Measurements from ENCODE around the gene DACH1. TPM values are rescaled to one million over a fixed set of nuclear protein-coding genes. Genes with fewer than 3 reads are reported as not detected.

The DACH1 gene
- total RNA-seq, 1 experiment from 2014 or later: 0.31 TPM

DNA sequence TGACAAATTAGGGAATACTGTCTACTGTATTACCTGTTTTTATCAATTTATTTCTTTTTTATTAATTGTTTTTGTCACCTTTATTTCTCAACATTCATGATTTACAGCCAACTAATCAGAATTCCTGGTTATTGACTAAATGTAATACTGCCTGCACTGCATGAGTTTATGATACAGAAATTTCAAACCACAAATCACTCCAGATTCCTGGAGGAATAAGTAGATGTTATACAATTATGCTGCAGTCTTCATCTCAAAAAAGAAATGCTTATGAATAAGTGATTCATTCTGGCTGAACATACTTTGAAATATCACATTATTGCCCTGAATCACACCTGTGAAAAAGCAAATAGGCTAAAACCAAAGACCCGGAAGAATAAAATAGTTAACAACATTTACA is 249.7 kb downstream of the DACH1 start:
- H3K4me1 Mint-ChIP-seq: peaks cover 14% of the 10 kb centered on the region
- DNase-seq (ENCODE audit: low spot score) (no peak), ATAC-seq (no peak)
- ChIA-PET POLR2A (interaction anchor here (0.7 kb wide), 1 partner anchor 168 kb away, joined by 5 read pairs; no protein-coding TSS in a partner anchor), CTCF (interaction anchor here (0.9 kb wide), 1 partner anchor 42 kb away, joined by 3 read pairs; no protein-coding TSS in a partner anchor)
- H3K27ac Mint-ChIP-seq: no peak overlapping the region
- no peaks in the 10 kb centered on the region for H3K27me3 Mint-ChIP-seq (ENCODE audit: low read depth)
- no peak overlapping the region for H3K4me3 Mint-ChIP-seq
- no peaks in the 10 kb centered on the region for H3K9me3 Mint-ChIP-seq
- TF ChIP-seq NFATC4 (CRISPR knock-in tag; IDR thresholded peaks at IDR 0.05) (no peak), FOXP1 (CRISPR knock-in tag; IDR thresholded peaks at IDR 0.05; ENCODE audit: borderline replicate concordance) (no peak), PRRX2 (CRISPR knock-in tag; IDR thresholded peaks at IDR 0.05) (no peak), ETV6 (CRISPR knock-in tag; IDR thresholded peaks at IDR 0.05) (no peak), ZNF138 (CRISPR knock-in tag; conservative IDR thresholded peaks at IDR 0.05) (no peak), ZNF232 (CRISPR knock-in tag; IDR thresholded peaks at IDR 0.05) (no peak), ATF1 (CRISPR knock-in tag; IDR thresholded peaks at IDR 0.05) (no peak), TCF7 (CRISPR knock-in tag; IDR thresholded peaks at IDR 0.05; ENCODE audit: low read depth) (no peak), FOXK1 (CRISPR knock-in tag; IDR thresholded peaks at IDR 0.05) (no peak), NR2C2 (CRISPR knock-in tag; IDR thresholded peaks at IDR 0.05) (no peak), FOXJ3 (CRISPR knock-in tag; IDR thresholded peaks at IDR 0.05; ENCODE audit: borderline replicate concordance) (no peak), MXD4 (CRISPR knock-in tag; IDR thresholded peaks at IDR 0.05; ENCODE audit: borderline replicate concordance) (no peak), RORB (CRISPR knock-in tag; IDR thresholded peaks at IDR 0.05) (no peak)
- TF ChIP-seq, protein P1, sequence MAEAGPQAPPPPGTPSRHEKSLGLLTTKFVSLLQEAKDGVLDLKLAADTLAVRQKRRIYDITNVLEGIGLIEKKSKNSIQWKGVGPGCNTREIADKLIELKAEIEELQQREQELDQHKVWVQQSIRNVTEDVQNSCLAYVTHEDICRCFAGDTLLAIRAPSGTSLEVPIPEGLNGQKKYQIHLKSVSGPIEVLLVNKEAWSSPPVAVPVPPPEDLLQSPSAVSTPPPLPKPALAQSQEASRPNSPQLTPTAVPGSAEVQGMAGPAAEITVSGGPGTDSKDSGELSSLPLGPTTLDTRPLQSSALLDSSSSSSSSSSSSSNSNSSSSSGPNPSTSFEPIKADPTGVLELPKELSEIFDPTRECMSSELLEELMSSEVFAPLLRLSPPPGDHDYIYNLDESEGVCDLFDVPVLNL (CRISPR knock-in tag; IDR thresholded peaks at IDR 0.05; ENCODE audit: borderline replicate concordance, low read depth): no peak
- TF ChIP-seq, protein P2, sequence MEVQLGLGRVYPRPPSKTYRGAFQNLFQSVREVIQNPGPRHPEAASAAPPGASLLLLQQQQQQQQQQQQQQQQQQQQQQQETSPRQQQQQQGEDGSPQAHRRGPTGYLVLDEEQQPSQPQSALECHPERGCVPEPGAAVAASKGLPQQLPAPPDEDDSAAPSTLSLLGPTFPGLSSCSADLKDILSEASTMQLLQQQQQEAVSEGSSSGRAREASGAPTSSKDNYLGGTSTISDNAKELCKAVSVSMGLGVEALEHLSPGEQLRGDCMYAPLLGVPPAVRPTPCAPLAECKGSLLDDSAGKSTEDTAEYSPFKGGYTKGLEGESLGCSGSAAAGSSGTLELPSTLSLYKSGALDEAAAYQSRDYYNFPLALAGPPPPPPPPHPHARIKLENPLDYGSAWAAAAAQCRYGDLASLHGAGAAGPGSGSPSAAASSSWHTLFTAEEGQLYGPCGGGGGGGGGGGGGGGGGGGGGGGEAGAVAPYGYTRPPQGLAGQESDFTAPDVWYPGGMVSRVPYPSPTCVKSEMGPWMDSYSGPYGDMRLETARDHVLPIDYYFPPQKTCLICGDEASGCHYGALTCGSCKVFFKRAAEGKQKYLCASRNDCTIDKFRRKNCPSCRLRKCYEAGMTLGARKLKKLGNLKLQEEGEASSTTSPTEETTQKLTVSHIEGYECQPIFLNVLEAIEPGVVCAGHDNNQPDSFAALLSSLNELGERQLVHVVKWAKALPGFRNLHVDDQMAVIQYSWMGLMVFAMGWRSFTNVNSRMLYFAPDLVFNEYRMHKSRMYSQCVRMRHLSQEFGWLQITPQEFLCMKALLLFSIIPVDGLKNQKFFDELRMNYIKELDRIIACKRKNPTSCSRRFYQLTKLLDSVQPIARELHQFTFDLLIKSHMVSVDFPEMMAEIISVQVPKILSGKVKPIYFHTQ (CRISPR knock-in tag; IDR thresholded peaks at IDR 0.05): no peak
- TF ChIP-seq, protein P3, sequence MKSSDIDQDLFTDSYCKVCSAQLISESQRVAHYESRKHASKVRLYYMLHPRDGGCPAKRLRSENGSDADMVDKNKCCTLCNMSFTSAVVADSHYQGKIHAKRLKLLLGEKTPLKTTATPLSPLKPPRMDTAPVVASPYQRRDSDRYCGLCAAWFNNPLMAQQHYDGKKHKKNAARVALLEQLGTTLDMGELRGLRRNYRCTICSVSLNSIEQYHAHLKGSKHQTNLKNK (CRISPR knock-in tag; IDR thresholded peaks at IDR 0.05): no peak
- TF ChIP-seq, protein P4, sequence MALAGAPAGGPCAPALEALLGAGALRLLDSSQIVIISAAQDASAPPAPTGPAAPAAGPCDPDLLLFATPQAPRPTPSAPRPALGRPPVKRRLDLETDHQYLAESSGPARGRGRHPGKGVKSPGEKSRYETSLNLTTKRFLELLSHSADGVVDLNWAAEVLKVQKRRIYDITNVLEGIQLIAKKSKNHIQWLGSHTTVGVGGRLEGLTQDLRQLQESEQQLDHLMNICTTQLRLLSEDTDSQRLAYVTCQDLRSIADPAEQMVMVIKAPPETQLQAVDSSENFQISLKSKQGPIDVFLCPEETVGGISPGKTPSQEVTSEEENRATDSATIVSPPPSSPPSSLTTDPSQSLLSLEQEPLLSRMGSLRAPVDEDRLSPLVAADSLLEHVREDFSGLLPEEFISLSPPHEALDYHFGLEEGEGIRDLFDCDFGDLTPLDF (CRISPR knock-in tag; IDR thresholded peaks at IDR 0.05): no peak
- TF ChIP-seq, protein P5, sequence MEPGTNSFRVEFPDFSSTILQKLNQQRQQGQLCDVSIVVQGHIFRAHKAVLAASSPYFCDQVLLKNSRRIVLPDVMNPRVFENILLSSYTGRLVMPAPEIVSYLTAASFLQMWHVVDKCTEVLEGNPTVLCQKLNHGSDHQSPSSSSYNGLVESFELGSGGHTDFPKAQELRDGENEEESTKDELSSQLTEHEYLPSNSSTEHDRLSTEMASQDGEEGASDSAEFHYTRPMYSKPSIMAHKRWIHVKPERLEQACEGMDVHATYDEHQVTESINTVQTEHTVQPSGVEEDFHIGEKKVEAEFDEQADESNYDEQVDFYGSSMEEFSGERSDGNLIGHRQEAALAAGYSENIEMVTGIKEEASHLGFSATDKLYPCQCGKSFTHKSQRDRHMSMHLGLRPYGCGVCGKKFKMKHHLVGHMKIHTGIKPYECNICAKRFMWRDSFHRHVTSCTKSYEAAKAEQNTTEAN (CRISPR knock-in tag; IDR thresholded peaks at IDR 0.05): no peak
- TF ChIP-seq, protein P6, sequence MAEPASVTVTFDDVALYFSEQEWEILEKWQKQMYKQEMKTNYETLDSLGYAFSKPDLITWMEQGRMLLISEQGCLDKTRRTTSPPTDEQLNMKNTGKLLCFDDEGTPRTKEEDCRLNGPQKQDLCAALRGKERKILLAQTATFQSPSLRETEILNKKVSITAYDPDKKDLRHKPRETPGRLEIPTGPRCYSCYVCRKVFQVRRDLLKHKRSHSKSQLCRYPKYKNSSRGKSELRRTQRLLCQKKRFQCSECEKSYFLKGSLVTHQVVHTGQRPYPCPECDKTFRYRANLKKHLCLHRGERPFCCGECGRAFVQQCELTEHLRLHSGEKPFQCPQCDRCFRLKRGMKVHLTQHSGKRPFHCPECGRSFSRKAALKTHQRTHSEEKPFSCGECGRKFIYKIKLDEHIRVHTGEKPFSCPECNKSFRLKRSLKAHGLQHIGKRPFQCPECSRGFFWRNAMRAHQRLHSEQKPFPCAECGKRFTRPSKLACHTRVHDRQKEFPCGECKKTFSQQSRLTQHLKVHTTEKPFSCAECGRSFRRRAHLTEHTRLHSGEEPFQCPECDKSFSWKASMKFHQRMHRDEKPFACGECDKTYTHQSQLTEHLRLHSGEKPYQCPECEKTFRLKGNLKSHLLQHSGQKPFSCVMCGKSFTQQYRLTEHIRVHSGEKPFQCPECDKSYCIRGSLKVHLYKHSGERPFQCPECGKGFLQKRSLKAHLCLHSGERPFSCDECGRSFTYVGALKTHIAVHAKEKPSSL (CRISPR knock-in tag; conservative IDR thresholded peaks at IDR 0.05): no peak
- no peaks in the 10 kb centered on the region for H3K36me3 Mint-ChIP-seq
